HG03565 (cell line): ENCODE data around the gene MANBA.

Experiments
- ATAC-seq: cut with Tn5 transposase; IDR thresholded peaks from one replicate; pipeline ENCODE4 v1.9.1; 2021; ENCODE audit warnings: mild to moderate bottlenecking, moderate library complexity; ENCODE audit not compliant: unreplicated experiment

MANBA gene

DNA sequence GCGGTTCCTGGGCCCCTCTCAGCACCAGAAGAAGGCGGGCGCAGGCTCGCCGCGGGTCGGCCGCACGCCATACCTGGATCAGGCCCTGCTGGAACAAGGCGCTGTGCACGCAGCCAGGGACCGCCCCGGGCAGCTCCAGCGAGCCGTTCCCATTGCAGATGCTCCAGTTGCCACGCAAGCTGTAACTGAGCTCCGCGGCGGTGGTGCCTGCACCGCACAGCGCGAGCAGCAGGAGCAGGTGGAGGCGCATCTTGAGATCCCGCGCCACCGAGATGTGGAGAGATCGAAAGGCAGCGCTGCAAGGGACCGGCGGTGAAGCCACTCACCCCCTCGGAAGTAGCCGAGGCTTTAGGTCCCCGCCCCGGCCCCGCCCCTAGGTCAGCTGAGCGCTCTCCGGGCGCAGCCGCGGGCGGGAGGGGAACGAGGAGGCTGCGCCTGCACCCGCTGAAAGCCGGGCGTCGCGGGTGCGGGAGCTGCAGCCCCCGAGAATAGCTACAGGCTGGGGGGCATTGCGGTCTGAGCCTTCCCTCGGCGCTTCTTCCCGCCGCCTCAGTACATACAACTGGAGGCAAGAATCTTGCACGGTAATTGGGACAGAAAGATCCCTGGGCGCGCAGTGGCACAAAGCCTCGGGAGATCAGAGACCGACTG, at the start of gene MANBA:
MANBA (minus strand) TSS at position 324 of the 651 bp plus-strand sequence; CDS start at position 250, 74 bp downstream.
- ATAC-seq: peak; percentile 76

DNA sequence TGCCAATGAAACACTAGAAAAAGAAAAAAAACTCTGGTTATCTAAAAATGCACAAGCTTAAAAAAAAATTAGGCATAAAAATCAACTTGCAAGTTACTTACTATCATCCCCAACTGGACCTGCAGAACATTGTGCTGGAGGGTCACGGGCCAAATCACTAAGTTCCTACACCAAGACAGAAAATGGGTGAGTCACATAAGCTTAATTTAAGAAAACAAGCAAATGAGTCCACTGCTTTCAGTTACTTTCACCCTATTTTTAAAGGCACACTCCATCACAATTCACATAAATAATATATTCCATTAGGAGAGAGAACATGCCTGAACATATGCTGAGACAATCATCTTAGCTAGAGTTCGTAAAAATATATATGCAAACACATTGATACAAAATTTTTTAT, 48.9 kb upstream of the MANBA start:
- no peak for ATAC-seq

DNA sequence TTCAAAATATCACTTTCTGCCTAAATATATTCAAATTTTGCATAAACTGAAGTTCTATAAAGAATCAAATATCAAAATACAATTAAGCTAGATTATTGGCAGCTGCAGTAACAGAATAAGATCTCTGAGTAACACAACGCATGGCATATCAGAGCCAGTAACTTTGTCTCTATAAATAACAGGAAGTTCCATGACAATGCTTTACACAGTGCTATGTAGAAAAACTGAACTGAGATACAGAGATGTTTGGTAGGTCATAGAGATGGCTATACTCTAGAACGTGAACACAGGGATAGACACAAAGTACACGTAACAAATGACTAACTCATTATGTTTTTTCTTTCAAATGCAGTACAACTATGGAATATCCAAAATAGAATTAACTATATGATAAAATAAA, 48.4 kb upstream of the MANBA start:
- ATAC-seq: peak; percentile 42

DNA sequence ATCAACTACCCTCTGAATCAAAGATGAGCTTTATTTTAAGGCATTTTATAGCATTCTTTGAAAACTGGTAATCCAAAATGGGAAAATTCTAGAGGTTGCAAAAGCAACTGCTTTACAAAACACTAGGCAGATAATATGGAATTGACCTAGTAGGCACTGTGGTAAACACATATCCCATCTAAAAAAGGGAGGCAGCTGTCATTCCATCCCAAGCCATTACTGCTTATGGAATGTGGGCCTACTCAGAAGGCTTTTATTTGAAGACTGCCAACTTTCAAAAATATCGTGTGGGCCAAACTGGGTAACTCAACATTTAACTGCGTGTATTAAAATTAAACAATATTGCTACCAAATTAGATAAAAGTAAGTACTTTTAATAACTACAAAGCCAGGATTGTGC, 47.2 kb upstream of the MANBA start:
- no peak for ATAC-seq

DNA sequence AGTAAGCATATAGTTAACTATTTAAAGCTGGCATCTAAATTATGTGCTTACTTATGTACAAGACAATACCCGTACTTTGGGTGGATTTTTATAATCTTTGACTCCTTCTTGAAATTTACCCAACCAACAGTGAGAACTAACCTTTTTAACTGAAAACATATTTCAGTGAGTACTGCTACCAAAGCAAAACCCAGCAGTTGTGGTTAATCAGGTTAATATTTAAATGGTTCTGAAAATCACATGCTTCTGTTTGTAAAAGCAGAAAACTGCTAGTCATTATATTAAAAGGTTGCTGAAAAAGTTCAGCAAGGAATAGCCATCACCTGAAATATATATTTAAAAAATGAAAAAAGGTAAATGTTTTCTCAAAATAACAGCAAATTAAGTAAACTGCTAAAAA, 46.6 kb upstream of the MANBA start:
- ATAC-seq: no peak

DNA sequence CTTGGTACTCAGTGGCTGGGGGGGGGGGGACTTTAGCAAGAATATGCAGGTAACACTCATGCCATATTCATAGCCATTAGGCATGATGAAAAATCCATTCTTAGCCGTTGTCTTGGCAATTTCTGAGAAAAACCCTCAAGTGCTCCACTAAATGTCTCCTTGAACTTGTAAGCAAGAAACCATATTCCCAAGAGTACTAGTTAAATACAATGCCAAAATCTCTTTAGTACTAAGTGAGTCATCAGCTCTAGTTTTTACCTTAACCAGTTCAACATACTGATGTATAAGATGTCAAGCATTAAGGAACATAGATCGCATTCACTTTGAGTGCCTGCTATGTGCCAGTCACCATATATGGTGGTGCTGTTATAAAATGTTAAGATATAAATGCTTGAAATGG, 39.0 kb upstream of the MANBA start:
- no peak for ATAC-seq

DNA sequence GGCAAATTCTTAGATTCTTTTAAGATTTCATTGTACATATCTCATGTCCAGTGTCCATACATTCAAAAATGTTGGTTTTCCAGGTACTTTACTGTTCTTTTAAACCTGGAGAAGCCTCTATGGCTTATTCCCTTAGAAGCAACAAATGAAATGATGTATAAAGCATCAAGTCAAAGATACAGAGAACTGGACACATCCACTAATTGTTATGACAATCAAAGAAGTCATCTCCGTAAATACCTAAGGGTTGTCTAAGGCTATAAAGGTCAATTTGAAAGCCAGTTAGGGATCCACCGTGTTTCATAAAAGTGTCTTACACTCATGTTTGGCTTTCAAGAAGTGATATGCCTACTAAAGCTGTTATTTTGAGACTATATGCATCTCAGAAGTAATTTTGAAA, 34.2 kb upstream of the MANBA start:
- ATAC-seq: no peak

DNA sequence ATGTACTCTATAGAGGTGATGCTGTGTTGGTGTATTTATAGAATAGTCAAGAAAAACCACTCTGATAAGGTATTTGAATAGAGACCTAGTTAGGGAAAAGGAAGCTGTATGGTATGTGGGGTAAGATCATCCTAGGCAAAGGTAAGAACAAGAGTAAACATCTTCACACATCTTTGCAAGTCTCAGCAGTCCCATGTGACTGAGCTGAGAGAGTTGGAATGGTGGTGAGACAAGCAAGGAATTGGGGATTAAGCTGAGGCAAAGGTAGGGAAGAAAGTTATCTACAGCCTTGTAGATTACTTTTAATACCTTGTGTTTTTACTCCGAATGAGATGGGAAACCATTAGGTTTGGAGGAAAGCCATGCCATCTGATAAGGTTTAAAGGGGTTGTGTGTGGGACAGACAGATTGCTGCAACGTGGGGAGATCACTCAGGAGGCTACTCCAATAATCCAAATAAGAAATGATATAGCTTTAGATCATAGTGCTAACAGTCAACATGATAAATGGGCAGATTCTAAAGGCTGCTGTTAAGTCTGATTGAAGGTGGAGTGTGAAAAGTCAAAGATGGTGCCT, 31.7 kb upstream of the MANBA start:
- ATAC-seq: no peak

DNA sequence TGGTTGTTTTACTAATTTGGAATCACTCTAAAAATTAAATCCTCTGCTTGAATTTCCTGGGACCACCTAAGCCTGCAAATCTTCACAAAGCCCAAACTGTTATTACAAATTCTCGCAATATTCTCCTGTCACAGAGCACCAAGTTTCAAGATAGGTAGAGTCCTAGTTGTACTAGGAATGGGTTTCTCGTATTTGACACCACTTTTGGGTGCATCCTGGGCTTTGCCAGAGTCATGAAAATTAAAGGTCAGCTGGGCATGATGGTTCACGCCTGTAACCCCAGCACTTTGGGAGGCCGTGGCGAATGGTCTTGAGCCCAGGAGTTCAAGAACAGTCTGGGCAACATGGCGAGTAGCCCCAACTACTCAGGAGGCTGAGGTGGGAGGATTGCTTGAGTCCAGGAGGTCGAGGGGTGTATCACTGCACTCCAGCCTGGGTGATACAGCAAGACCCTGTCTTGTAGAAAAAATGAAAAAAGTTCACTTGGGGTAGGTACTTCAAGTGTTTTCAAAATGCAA, 30.6 kb upstream of the MANBA start:
- ATAC-seq: no peak

DNA sequence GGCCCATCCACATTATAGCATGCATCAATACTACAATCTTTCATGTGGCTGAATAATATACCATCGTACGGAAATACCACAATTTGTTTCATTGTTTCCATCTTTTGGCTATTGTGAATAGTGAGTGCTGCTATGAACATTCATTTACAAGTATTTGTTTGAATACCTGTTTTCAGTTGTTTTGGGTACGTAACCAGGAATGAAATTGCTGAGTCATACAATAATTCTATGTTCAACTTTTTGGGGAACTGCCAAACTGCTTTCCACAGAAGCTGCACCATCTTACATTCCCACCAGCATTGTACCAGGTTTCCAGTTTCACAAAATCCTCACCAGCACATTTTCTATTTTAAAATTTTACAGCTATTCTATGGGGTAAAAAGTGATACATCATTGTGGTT, 28.5 kb upstream of the MANBA start:
- no peak for ATAC-seq

DNA sequence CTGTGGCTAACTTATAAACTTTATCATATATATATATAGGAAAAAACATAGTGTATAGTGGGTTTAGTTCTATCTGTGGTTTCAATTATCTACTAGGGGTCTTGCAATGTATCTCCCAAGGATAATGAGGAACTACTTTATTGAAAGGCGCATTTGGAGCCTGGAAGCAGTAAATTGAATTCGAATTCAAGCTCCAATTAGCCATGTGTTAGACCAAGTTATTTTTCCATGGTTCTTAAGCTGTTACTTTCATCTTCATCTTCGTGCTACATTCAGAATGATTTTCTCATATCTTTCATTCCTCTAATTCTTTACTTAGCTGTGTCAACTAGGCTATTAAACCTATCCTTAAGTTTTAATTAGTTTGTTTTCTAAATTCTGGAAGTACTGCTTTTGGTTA, 27.2 kb upstream of the MANBA start:
- ATAC-seq: no peak

DNA sequence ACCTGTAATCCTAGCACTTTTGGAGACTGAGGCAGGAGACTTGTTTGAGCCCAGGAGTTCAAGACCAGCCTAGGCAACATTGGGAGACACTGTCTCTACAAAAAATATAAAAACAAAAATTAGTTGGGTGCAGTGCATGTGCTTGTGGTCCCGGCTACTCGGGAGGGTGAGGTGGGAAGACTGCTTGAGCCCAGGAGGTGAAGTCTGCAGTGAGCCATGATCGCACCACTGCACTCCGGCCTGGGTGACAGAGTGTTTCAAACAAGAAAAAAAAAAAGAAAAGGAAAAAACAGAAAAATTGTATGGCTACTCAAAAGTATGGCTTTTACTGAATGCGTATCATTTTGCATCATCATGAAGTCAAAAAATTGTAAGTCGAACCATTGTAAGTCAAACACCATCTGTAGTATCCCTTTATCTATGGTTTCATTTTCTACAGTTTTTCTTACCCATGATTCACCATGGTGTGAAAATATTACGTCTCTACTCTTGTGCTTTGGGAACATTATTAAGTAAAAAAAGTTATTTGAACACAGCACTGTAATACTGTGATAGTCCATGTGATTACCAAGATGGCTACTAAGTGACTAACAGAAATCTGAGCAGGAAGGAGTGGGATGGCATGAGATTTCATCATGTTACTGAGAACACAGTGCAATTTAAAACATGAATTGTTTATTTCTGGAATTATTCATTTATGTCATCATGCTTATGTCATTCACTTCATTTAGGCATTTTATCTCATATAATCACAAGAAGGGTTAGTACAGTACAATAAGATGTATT, 26.5 kb upstream of the MANBA start:
- no peak for ATAC-seq

DNA sequence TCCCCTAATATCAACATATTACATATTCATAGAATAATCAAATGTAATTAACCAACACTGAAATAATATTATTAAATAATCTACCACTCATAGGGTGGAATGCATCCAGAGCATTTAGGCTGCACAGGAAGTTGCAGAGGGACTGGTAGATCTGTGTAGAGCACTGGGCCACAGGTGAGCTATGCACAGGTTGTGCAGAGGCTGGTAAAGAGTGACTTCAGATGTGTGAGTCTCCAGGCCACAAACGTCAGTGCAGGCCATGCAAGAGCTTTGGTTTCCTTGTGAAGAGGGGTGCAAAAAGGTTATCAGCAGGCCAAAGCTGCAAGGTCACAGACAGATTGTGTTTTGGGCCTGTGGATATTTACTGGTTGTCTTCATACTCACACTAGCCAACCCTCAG, 25.5 kb upstream of the MANBA start:
- no peak for ATAC-seq

DNA sequence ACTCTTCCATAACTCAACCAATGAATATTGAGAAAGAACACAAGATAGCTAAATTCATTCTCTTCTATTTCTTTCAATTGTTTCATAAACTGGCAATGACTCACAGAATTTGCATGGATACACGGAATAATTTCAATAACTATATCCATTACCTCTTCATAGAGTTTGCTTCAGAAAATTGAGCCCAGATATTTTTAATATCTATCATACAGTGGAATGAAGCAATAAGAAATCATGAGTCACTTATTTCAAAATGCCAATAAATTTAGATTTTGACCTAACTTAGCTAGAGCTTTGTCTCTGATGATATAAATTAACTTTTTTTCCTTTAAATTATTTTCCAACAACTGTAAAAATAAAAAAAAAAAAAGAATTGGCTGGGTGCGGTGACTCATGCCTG, 22.2 kb upstream of the MANBA start:
- no peak for ATAC-seq

DNA sequence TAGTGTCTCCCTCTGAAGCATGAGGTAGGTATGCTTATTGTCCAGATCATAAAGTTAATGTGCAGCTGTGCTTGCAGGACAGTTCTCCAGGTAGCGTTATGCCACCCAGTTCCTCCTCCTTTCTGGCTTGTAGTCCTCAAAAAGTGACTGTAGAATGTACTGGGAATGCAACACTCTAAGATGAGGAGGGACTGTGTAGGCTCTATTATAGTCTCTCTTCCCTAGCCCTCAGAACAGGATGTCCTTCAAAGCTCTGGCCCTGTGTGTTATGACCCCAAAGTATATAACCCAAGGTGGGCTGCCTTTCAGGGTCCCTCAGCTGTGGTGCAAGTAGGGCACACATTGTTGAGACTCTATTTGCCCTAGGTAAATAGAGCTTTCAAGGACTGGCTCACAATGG, 20.8 kb upstream of the MANBA start:
- ATAC-seq: no peak

DNA sequence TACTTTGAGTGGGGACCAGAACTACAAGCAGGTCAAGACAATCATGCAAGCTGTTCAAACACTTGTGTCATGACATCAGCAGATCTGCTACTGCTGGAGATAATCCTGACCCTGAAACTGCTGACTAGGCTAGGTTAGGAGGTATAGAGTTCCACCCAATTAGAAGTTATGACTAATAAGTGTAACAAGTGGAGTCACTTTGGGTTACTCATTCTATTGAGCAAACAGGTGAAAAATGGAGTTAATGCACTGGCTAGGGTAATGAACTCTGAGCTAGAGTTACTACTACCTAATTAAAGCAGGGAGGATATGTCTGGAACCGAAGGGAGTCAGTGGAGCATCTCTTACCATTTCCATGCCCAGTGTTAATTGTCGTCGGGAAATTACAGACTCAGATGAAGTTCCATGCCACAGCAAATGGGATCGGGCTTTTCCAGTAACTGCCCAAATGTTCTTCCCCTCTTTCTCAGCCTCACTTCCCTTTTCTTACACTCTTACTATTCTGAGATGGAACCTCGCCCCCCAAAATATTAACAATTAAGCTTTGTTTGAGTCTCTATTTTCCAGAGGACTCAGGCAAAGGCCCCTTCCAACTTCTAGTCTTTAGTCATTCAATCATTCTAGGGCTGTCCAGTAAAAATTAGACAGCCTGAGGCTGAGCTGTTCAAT, 19.8 kb upstream of the MANBA start:
- ATAC-seq: no peak

DNA sequence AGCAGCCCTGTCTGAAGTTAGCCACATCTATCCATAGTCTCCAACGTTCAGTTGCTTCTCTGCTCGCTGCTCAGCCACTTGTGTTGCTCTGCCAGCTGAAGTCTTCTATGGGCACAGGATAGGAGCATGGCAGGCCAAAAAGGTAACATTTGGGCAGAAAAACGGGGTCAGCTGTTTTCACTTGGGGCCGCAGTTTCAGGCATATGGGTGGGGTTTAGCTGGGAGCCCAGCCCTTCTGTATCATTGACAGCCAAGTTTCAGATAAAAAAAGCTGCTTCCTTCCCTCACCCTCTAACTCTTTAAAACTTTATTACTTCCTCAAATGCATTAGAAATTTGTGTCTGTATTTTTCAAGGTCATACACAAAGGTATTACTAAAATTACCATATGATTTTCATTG, 18.4 kb upstream of the MANBA start:
- ATAC-seq: no peak

DNA sequence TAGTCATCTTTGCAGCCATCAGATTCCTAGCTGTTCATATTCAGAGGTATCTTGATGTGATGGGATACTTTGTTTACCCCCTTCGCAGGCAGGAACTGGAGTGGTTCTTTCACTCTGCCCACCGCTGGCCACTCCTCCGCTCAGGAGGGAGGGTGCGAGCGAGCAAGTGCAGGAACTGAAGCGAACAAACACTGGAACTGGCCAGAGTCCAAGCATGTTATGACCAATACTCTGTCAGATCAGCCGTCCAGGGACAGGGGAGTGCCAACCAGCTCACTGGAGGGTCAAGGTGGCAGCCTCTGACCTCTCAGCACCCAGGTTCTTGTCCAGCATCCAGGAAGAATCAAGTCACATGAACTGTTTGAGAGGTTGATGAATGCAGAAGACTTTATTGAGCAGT, 18.0 kb upstream of the MANBA start:
- ATAC-seq: no peak

DNA sequence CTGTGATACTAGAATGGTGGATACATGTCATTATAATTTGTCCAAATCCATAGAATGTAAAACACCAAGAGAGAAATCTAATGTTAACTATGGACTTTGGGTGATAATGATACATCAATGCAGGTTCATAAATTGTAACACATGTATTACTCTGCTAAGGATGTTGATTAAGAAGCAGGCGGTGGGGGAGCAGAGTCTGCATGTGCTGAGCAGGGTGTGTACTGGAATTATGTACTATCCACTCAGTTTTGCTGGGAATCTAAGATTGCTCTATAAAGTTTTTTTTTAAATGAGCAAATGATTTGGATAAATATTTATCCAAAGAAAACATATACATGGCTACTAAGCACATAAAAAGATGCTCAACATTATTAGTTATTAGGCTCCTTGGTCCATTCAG, 15.0 kb upstream of the MANBA start:
- ATAC-seq: no peak

DNA sequence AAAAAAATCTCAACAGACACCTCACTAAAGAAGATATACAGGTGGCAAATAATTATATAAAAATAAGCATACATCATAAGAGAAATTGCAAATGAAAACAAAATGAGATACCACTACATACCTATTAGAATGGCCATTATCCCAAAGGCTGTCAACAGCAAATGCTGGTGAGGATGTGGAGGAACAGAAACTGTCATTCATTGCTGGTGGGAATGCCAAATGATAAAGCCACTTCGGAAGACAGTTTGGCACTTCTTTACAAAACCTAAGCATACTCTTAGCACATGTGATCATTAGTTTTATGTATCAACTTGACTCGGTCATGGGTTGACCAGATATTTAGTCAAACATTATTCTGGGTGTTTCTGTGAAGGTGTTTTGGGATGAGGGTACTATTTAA, 13.5 kb upstream of the MANBA start:
- ATAC-seq: no peak

DNA sequence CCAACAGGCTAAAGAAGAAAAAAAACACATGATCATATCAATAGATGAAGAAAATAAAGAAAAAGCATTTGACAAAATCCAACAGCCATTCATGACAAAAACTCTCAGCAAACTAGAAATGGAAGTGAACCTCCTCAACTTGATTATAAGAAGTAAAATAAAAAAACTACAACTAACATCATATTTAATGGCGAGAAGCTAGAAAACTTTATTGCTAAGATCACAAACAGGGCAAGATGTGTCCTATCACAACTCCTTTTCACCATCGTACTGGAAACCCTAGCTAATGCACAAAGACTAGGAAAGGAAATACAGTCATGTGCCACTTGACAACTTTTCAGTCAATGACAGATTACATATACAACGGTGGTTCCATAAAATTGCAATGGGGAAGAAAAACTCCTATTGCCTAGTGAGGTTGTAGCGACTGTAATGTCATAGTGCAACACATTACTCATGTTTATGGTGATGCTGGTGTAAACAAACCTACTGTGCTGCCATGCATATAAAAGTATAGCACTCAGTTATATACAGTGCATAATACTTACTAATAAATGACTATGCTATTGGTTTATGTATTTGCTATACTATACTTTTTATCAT, 12.1 kb upstream of the MANBA start:
- no peak for ATAC-seq
